Transverse colon (tissue), 4 donors: Measurements from ENCODE around the gene SH3TC2.

ENCODE experiments used
- CTCF ChIP-seq, 5 experiments: fragments of 200-600 bp in 3 of 5; fragments of 450-650 bp in 2 of 5; sonication (generic) in 3 of 5; IDR thresholded peaks; 1 replicate in 2 of 5; 2 replicates in 3 of 5; pipeline ENCODE4 v1.5.1; 2016 to 2017; ENCODE audit warnings: antibody characterized with exemption in 5 of 5, inconsistent platforms in 3 of 5, mild to moderate bottlenecking in 2 of 5, moderate library complexity in 1 of 5
- POLR2AphosphoS5 ChIP-seq, 3 donors: sonication (generic); formaldehyde crosslinking; IDR thresholded peaks; one replicate each; pipeline ENCODE4 v1.6.1; 2016; ENCODE audit warnings: antibody characterized with exemption in 3 of 3

- TF ChIP-seq CTCF (IDR thresholded peaks at IDR 0.05), result no peak
- TF ChIP-seq POLR2AphosphoS5 (IDR thresholded peaks at IDR 0.05), result no peak
Measured at GRCh38 chr5:149108651-149109280, 45.9 kb upstream of the SH3TC2 start.
